ENCODE measurements around the gene HACD1.
"Not testable (repeated sequence)": the region's sequence is repeated elsewhere in the genome, so short reads cannot be mapped to it uniquely, and the experiment has no call there.

HACD1 gene

GRCh38 chr10:17640331-17640816 lies 23.2 kb upstream of the HACD1 start:
- no peak for DNase-seq

DNA sequence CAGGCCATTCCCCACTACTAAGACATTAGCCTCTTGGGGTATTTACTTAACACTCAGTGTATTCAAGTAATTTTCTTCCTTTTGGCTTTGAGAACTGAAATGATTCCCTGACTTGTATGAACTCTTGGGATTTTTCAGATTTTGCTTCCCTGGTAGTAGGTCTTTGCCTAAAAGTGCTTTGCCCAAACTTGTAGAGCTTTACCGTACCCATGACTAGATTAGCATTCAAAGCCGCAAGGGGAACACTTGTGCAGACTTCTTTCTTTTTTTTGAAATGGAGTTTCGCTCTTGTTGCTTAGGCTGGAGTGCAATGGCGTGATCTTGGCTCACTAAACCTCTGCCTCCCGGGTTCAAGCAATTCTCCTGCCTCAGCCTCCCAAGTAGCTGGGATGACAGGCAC lies 20.7 kb upstream of the HACD1 start:
- no peak for DNase-seq

DNA sequence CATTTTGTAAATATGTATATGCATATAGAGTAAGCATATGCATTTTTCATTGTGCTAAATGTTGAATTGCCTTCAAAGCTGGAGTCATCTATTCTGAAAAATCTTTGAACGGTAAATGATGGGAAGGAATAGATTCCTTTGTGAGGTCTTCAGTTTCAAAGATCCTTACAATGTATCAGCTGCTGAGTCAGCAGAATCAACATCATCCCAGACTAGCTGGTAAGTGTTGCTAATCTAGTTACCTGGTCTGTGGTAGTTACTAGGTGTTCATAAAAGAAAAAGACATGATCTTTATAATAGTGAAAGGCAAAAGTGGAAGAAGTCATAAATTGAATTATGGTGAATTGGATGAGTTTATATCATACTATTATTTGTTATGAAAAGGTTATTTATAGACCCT lies 16.2 kb upstream of the HACD1 start:
- DNase-seq, result no peak

DNA sequence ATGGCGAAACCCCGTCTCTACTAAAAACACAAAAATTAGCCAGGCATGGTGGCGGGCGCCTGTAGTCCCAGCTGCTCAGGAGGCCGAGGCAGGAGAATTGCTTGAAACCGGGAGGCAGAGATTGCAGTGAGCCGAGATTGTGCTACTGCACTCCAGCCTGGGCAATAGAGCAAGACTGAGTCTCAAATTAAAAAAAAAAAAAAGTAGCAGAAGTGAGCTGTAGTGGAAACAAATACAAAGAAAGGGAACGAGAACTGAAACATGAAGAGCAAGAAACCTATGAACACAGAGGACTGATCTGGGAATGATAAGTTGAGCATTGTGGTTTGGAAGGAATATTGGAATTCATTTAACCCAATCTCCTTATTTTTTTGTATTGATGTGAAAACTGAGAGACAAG lies 15.4 kb upstream of the HACD1 start:
- DNase-seq, result not testable (repeated sequence)

DNA sequence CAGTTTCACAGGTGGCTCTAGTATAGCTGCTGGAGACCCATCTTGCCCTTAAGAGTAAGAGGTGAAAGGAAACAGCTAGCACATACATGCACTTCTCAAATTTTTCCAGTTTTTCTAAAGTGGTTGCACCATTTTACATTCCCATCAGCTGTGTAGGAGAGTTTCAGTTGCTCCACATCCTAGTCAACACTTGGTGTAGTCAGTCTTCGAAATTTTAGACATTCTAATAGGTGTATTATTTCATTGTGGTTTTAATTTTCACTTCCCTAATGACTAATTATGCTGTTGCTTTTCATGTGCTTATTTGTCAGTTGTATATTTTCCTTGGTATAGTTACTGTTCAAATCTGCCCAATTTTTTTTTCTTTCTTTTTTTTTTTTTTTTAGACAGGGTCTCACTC lies 9.5 kb upstream of the HACD1 start:
- no peak for DNase-seq

GRCh38 chr10:17624996-17625395 lies 7.8 kb upstream of the HACD1 start:
- no peak for DNase-seq

GRCh38 chr10:17622061-17622460 lies 4.9 kb upstream of the HACD1 start:
- DNase-seq, result no peak

- no peak for DNase-seq
Measured at GRCh38 chr10:17616403-17617030, 657 bp downstream of the HACD1 start.

DNA sequence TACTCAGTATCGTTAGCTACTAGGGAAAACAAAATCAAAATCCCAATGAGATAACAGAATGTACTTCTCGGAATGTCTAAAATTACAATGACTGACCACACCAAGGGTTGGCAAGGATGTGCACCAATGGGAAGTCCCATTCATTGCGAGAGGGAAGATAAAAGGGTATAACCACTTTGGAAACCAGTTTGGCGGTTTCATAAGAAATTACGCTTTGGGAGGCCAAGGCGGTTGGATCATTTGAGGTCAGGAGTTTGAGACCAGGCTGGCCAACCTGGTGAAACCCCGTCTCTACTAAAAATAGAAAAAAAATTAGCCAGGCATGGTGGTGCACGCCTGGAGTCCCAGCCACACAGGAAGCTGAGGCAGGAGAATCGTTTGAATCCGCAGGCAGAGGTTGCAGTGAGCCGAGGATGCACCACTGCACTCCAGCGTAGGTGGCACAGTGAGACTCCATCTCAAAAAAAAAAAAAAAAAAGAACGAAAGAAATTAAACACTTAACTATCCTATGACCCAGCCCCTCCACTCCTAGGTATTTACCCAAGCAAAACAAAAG lies 7.6 kb downstream of the HACD1 start:
- no peak for DNase-seq

DNA sequence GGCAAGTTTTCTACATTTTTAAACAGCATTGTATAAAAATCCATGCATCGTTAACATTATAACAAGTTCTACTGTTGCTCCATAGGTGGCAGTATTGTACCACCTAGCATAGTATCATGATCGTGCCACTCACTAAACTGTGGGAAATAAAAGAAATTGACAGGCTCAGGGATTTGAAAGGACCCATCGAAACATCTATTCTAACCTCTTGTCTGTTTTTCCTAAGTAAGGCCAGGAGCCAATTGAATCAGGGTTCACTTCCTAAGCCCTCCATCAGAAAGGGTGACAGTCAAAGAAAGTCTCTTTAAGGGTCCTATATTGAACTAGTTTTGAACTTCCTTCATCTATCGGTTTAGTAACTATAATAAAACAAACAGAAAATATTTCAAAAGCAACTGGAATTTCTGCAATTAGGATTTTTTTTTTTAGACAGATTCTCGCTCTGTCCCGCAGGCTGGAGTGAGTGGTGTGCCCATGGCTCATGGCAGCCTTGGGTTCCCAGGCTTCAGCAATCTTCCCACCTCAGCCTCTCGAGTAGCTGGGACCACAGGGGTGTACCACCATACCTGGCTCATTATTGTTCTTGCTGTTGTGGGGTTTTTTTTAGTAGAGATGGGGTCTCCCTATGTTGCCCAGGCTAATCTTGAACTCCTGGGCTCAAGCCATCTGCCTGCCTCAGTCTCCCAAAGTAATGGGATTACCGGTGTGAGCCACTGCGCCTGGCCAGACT lies 9.4 kb downstream of the HACD1 start:
- peak; percentile 15 for DNase-seq

DNA sequence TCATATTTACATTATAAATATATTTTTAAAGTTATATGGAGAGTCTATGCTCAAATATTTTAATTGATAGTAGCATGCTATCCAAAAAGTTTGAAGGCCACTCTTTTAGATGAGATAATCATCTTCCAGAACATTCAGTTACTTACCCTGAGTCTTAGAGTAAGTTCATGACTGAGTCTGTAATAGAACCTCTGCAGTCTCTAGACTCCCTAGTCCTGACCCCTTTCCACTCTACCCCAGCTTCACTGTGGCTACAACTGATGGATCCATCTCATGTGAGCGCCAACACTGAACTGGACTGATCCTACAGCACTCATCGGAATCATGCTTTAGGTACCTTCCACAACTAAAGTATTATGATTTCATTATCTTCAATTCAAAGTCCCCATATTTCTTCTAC lies 10.1 kb downstream of the HACD1 start:
- no peak for DNase-seq

GRCh38 chr10:17606547-17607040 lies 10.6 kb downstream of the HACD1 start:
- DNase-seq, result no peak

- DNase-seq, result no peak
Measured at GRCh38 chr10:17605936-17606335, 11.2 kb downstream of the HACD1 start.

DNA sequence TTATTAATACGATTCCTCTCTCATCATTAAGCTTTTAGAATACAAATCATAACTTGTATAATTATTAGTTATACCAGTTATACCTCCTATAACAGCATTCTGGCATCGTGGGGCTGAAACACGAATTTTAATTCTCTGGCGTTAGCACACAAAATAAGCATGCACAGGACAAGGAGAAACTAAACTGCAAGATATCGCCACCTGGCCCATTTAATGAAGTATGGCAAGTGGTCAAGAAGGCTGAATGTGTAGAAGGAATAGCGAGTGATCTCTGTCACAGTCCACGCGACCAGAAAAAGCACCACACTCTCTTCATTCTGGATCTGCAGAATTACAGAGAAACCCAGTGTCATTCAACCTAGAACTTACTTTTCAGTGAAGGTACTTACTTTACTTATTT lies 18.1 kb downstream of the HACD1 start:
- no peak for DNase-seq

DNA sequence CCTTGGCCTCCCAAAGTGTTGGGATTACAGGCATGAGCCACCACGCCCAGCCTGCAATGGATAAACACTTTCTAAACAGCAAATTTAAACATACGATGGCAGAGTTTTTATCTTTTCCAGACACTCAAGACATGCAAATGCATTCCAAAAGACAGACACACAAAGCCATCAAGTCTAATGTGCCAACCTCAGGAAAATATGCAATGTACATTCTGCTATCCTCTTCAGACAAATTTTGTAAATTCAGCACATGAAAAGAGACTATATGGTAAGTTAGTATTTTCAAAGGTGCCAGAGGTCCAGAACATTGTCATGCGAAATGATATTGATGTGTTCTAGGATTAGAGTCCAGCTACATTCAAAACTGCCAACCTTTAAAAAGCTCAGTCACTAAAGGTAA lies 19.8 kb downstream of the HACD1 start:
- no peak for DNase-seq

DNA sequence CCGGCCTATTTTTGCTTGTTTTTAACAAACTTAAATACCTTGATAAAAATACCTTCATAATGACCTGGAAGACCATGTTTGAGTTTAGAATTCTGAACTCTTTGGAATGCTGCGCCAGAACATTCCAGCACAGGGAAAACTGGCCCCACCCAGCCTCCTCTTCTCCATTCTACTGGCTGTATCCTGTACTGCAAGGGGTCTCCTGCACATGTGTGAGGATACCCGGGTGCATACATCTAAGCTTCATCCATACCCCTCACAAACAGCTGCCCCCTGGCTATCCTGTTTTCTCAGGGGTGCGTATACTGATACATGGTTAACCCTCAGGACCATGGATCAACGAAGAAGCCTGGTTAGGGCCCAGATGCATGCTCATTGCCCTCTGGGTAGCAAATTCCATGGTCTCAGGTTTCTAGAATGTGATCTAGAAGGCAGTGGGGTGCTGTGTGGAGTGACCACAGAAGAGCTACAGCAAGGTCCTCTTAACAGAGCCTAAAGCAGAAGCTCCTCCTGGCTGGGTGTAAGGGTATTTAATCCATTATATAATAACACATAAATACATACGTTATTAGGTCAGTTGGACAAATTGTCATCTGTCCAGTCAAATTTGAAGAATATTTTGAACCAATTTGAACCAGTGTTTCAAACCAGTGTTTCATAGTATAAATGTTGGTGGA lies 26.1 kb downstream of the HACD1 start:
- no peak for DNase-seq

GRCh38 chr10:17589316-17589715 lies 27.9 kb downstream of the HACD1 start:
- not testable (repeated sequence) for DNase-seq

GRCh38 chr10:17588420-17588819 lies 28.8 kb downstream of the HACD1 start:
- no peak for DNase-seq

GRCh38 chr10:17587321-17587720 lies 29.9 kb downstream of the HACD1 start:
- DNase-seq, result not testable (repeated sequence)

GRCh38 chr10:17586821-17587234 lies 30.3 kb downstream of the HACD1 start:
- no peak for DNase-seq

- DNase-seq, result no peak
Measured at GRCh38 chr10:17585016-17585415, 32.2 kb downstream of the HACD1 start.

DNA sequence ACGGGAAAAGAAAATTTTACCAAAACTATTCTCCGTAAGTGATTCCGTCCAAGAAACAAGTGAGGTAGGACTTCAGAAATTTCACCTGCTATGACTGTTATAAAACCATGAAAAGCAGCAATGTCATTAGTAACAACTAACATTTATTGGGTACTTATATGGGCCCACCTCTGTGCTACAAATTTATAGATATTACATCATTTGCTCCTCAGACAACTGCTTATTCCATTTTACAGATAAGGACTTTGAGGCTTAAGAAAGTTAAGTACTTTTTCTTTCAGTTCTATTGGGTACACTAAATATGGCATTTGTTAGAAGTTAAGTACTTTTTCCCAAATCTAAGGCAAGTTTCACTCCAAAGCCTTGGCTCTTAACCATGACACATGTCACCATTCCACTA lies 36.3 kb downstream of the HACD1 start:
- no peak for DNase-seq

GRCh38 chr10:17578603-17579002 lies 38.6 kb downstream of the HACD1 start:
- no peak for DNase-seq

- no peak for DNase-seq
Measured at GRCh38 chr10:17576768-17577167, 40.4 kb downstream of the HACD1 start.
